ENCODE data around the gene TPM4. TPM values are rescaled to one million over a fixed set of nuclear protein-coding genes. Genes with fewer than 3 reads are reported as not detected.
"Not testable (repeated sequence)": the region's sequence is repeated elsewhere in the genome, so short reads cannot be mapped to it uniquely, and the experiment has no call there.

TPM4 gene
- total and polyA plus RNA-seq, 4 donors: 197 to 397 (median 215) TPM

GRCh38 chr19:16118489-16119033 lies 42.3 kb downstream of the TPM4 start:
- 89% methylated on average over 10 of the region's 12 CpGs for WGBS (ENCODE audit: insufficient coverage)
- peaks cover 27% of the 10 kb centered on the region for H3K4me1 ChIP-seq (ENCODE audit: control insufficient read depth, insufficient read depth, low read length)
- H3K27ac ChIP-seq (ENCODE audit: low read depth, low read length): no peak overlapping the region
- H3K27me3 ChIP-seq (ENCODE audit: control insufficient read depth, insufficient read depth, low read length): no peaks in the 10 kb centered on the region
- DNase-seq (ENCODE audit: low read depth in 4 of 6, low spot score in 6 of 6): no peak
- H3K9me3 ChIP-seq (ENCODE audit: control insufficient read depth, insufficient read depth, low read length): no peaks in the 10 kb centered on the region
- H3K36me3 ChIP-seq (ENCODE audit: control insufficient read depth, insufficient read depth, low read length): peaks cover 68% of the 10 kb centered on the region
- no peak overlapping the region for H3K4me3 ChIP-seq (ENCODE audit: low read depth, low read length)

- not testable (repeated sequence) for H3K27me3 ChIP-seq (ENCODE audit: control insufficient read depth, insufficient read depth, low read length); H3K4me3 ChIP-seq (ENCODE audit: low read depth, low read length); DNase-seq (ENCODE audit: low read depth in 4 of 6, low spot score in 6 of 6); H3K27ac ChIP-seq (ENCODE audit: low read depth, low read length); H3K9me3 ChIP-seq (ENCODE audit: control insufficient read depth, insufficient read depth, low read length)
- 92% methylated on average over 13 of the region's 19 CpGs for WGBS (ENCODE audit: insufficient coverage)
- peaks cover 75% of the 10 kb centered on the region for H3K36me3 ChIP-seq (ENCODE audit: control insufficient read depth, insufficient read depth, low read length)
- H3K4me1 ChIP-seq (ENCODE audit: control insufficient read depth, insufficient read depth, low read length): peaks cover 20% of the 10 kb centered on the region
Measured at GRCh38 chr19:16119075-16119857, 43.0 kb downstream of the TPM4 start.

- Histone ChIP-seq H3K36me3 (ENCODE audit: control insufficient read depth, insufficient read depth, low read length) (peaks cover 92% of the 10 kb centered on the region), H3K27ac (ENCODE audit: low read depth, low read length) (no peak overlapping the region), H3K4me3 (ENCODE audit: low read depth, low read length) (no peak overlapping the region), H3K4me1 (ENCODE audit: control insufficient read depth, insufficient read depth, low read length) (peaks cover 3% of the 10 kb centered on the region), H3K9me3 (ENCODE audit: control insufficient read depth, insufficient read depth, low read length) (no peaks in the 10 kb centered on the region), H3K27me3 (ENCODE audit: control insufficient read depth, insufficient read depth, low read length) (no peaks in the 10 kb centered on the region)
- 80% methylated on average over 2 of the region's 5 CpGs for WGBS (ENCODE audit: insufficient coverage)
- DNase-seq (ENCODE audit: low read depth in 4 of 6, low spot score in 6 of 6): no peak
Measured at GRCh38 chr19:16121141-16121540, 44.8 kb downstream of the TPM4 start.

GRCh38 chr19:16121967-16122366 lies 45.7 kb downstream of the TPM4 start:
- no peak overlapping the region for H3K4me3 ChIP-seq (ENCODE audit: low read depth, low read length)
- no peaks in the 10 kb centered on the region for H3K9me3 ChIP-seq (ENCODE audit: control insufficient read depth, insufficient read depth, low read length)
- H3K27ac ChIP-seq (ENCODE audit: low read depth, low read length): no peak overlapping the region
- H3K27me3 ChIP-seq (ENCODE audit: control insufficient read depth, insufficient read depth, low read length): no peaks in the 10 kb centered on the region
- H3K36me3 ChIP-seq (ENCODE audit: control insufficient read depth, insufficient read depth, low read length): peaks cover 97% of the 10 kb centered on the region
- no peaks in the 10 kb centered on the region for H3K4me1 ChIP-seq (ENCODE audit: control insufficient read depth, insufficient read depth, low read length)
- no peak for DNase-seq (ENCODE audit: low read depth in 4 of 6, low spot score in 6 of 6)
- 87% methylated on average over 7 of the region's 11 CpGs for WGBS (ENCODE audit: insufficient coverage)

GRCh38 chr19:16124953-16125352 lies 48.7 kb downstream of the TPM4 start:
- Histone ChIP-seq H3K4me3 (ENCODE audit: low read depth, low read length) (no peak overlapping the region), H3K27me3 (ENCODE audit: control insufficient read depth, insufficient read depth, low read length) (no peaks in the 10 kb centered on the region), H3K27ac (ENCODE audit: low read depth, low read length) (no peak overlapping the region), H3K4me1 (ENCODE audit: control insufficient read depth, insufficient read depth, low read length) (no peaks in the 10 kb centered on the region), H3K36me3 (ENCODE audit: control insufficient read depth, insufficient read depth, low read length) (peaks cover 99% of the 10 kb centered on the region), H3K9me3 (ENCODE audit: control insufficient read depth, insufficient read depth, low read length) (no peaks in the 10 kb centered on the region)
- WGBS (ENCODE audit: insufficient coverage): 96% methylated on average over 11 of the region's 14 CpGs
- DNase-seq (ENCODE audit: low read depth in 4 of 6, low spot score in 6 of 6): no peak

GRCh38 chr19:16125737-16126495 lies 49.6 kb downstream of the TPM4 start:
- H3K9me3 ChIP-seq (ENCODE audit: control insufficient read depth, insufficient read depth, low read length): no peaks in the 10 kb centered on the region
- peaks cover 97% of the 10 kb centered on the region for H3K36me3 ChIP-seq (ENCODE audit: control insufficient read depth, insufficient read depth, low read length)
- H3K4me3 ChIP-seq (ENCODE audit: low read depth, low read length): no peak overlapping the region
- no peaks in the 10 kb centered on the region for H3K4me1 ChIP-seq (ENCODE audit: control insufficient read depth, insufficient read depth, low read length)
- no peak for DNase-seq (ENCODE audit: low read depth in 4 of 6, low spot score in 6 of 6)
- no peak overlapping the region for H3K27ac ChIP-seq (ENCODE audit: low read depth, low read length)
- H3K27me3 ChIP-seq (ENCODE audit: control insufficient read depth, insufficient read depth, low read length): no peaks in the 10 kb centered on the region
- 88% methylated on average over 9 of the region's 10 CpGs for WGBS (ENCODE audit: insufficient coverage)

GRCh38 chr19:16127080-16127479 lies 50.8 kb downstream of the TPM4 start:
- no peak for DNase-seq (ENCODE audit: low read depth in 4 of 6, low spot score in 6 of 6)
- Histone ChIP-seq H3K27me3 (ENCODE audit: control insufficient read depth, insufficient read depth, low read length) (no peaks in the 10 kb centered on the region), H3K27ac (ENCODE audit: low read depth, low read length) (no peak overlapping the region), H3K36me3 (ENCODE audit: control insufficient read depth, insufficient read depth, low read length) (peaks cover 98% of the 10 kb centered on the region), H3K4me1 (ENCODE audit: control insufficient read depth, insufficient read depth, low read length) (no peaks in the 10 kb centered on the region), H3K9me3 (ENCODE audit: control insufficient read depth, insufficient read depth, low read length) (no peaks in the 10 kb centered on the region), H3K4me3 (ENCODE audit: low read depth, low read length) (no peak overlapping the region)
- 90% methylated on average over 8 of the region's 11 CpGs for WGBS (ENCODE audit: insufficient coverage)

GRCh38 chr19:16127776-16128371 lies 51.6 kb downstream of the TPM4 start:
- Histone ChIP-seq H3K4me1 (ENCODE audit: control insufficient read depth, insufficient read depth, low read length) (no peaks in the 10 kb centered on the region), H3K36me3 (ENCODE audit: control insufficient read depth, insufficient read depth, low read length) (peaks cover 98% of the 10 kb centered on the region), H3K27me3 (ENCODE audit: control insufficient read depth, insufficient read depth, low read length) (no peaks in the 10 kb centered on the region), H3K4me3 (ENCODE audit: low read depth, low read length) (no peak overlapping the region), H3K9me3 (ENCODE audit: control insufficient read depth, insufficient read depth, low read length) (no peaks in the 10 kb centered on the region), H3K27ac (ENCODE audit: low read depth, low read length) (no peak overlapping the region)
- DNase-seq (ENCODE audit: low read depth in 4 of 6, low spot score in 6 of 6): no peak
- WGBS (ENCODE audit: insufficient coverage): 91% methylated on average over 20 of the region's 21 CpGs

- 82% methylated on average over 3 of the region's 3 CpGs for WGBS (ENCODE audit: insufficient coverage)
- Histone ChIP-seq H3K36me3 (ENCODE audit: control insufficient read depth, insufficient read depth, low read length) (peaks cover 83% of the 10 kb centered on the region), H3K27me3 (ENCODE audit: control insufficient read depth, insufficient read depth, low read length) (no peaks in the 10 kb centered on the region), H3K4me1 (ENCODE audit: control insufficient read depth, insufficient read depth, low read length) (no peaks in the 10 kb centered on the region), H3K27ac (ENCODE audit: low read depth, low read length) (no peak overlapping the region), H3K9me3 (ENCODE audit: control insufficient read depth, insufficient read depth, low read length) (no peaks in the 10 kb centered on the region), H3K4me3 (ENCODE audit: low read depth, low read length) (no peak overlapping the region)
- no peak for DNase-seq (ENCODE audit: low read depth in 4 of 6, low spot score in 6 of 6)
Measured at GRCh38 chr19:16131648-16132047, 55.4 kb downstream of the TPM4 start.

Measured in spinal cord (tissue), 10 donors.